Fibroblast of the aortic adventitia (primary cell): ENCODE measurements around the gene GCNT4. TPM values are rescaled to one million over a fixed set of nuclear protein-coding genes. Genes with fewer than 3 reads are reported as not detected.

ENCODE experiments used
- DNase-seq: peaks from one replicate; pipeline ENCODE4 v3.0.0-alpha.2; 2010; ENCODE audit warnings: low read depth
- H3K4me3 ChIP-seq: 2 replicates; pipeline ENCODE4 v1.5.1; 2011; ENCODE audit warnings: low read depth, mild to moderate bottlenecking, control low read depth, low read length, moderate library complexity
- total RNA-seq: library from RNA; depleted of rRNA; stranded (reverse); fragments of >200 nt; gene quantifications from 2 replicates; pipeline ENCODE4 v1.2.3, GENCODE V29; 2012; ENCODE audit warnings: low replicate concordance
- TF ChIP-seq, protein P1 (sequence below): IDR thresholded peaks from 2 replicates; pipeline ENCODE4 v1.5.1; 2011; ENCODE audit warnings: mild to moderate bottlenecking, low read length, control low read depth, inconsistent platforms; ENCODE audit not compliant: insufficient read depth

Gene GCNT4
- total RNA-seq, 1 donor, result 2.5 TPM

DNA sequence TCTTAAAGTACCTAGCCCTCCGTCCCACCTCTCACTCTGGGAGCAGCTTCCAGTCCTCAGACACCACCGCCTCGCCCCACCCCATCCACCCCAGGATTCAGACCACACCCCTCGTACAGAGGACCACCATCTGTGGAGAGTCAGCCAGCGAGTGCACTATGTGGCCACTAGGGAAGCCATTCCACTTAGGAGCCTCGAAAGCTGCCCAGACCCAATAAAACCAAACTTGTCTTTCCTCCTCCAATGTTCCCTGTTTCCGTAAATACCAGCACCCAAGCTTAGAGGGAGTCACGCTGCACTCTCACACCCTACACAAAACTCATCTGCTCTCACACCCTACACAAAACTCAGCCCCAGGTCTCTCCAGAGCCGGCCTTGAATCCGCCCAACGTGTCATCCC is 1.9 kb downstream of the GCNT4 start:
- TF ChIP-seq, protein P1, sequence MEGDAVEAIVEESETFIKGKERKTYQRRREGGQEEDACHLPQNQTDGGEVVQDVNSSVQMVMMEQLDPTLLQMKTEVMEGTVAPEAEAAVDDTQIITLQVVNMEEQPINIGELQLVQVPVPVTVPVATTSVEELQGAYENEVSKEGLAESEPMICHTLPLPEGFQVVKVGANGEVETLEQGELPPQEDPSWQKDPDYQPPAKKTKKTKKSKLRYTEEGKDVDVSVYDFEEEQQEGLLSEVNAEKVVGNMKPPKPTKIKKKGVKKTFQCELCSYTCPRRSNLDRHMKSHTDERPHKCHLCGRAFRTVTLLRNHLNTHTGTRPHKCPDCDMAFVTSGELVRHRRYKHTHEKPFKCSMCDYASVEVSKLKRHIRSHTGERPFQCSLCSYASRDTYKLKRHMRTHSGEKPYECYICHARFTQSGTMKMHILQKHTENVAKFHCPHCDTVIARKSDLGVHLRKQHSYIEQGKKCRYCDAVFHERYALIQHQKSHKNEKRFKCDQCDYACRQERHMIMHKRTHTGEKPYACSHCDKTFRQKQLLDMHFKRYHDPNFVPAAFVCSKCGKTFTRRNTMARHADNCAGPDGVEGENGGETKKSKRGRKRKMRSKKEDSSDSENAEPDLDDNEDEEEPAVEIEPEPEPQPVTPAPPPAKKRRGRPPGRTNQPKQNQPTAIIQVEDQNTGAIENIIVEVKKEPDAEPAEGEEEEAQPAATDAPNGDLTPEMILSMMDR, result peak; percentile 22
- no peak overlapping the region for H3K4me3 ChIP-seq
- DNase-seq, result no peak

DNA sequence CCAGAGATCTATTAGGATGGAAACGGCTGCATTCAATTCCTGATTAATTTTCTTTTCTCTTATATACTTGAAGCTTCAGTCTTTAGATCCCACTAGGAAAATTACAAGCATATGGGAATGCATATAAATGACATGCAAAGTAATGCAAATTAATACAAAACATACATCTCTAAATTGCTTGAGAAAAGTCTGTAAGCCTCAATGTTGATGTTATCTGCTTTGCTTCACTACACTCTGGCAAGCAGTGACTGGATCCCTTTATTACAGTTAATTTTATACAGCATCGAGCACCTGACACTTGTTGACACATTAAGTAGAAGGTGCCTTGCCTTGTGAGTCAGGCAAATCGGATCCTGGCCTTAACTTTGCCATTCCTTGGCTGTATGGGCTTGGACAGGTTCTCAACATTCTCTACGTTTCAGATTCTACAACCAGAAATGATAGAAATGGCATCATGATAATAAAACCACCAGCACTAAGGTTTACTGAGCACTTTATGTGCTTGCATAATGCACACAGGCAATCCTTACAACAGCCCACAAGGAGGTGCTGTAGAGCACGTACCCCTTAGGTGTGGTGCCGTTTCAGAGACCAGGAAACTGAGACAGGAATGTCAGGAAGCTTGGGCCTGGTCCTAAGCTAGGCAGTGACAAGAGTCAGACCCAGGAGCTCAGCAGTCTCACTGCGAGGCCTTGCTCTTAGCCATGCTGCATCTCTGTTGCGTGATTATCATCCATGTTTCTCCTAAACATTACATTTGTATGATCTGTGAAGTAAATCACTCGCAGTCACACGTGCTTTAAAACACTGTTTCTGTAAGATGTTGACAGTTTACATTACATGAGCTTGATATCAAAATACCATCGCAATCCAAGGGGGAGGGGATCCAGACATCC is 2.7 kb downstream of the GCNT4 start:
- DNase-seq, result peak; percentile 65
- H3K4me3 ChIP-seq, result no peak overlapping the region
- TF ChIP-seq, protein P1, result peak; percentile 75

DNA sequence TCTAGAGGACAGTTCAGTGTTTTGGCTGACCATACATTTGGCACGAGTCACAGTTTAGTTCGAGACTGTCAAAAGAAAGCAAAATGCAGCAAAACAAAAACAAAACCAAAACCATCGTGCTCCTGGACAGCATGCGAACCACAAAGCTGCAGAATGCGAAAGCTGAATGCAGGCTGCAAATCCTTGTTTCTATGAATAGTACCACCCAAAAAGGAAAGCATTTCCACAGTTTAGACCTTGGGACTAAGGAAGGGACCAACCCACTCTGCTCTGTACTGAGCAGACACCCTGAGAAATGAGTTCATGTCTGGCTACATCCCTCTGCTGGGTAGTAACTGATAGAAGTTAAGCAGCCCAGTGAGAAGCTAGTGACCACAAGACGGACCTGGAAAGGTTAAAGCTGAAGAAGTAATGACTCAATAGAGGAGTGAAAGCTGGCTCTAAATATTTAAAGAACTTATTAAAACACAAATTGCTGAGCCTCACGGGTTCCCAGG is 3.9 kb downstream of the GCNT4 start:
- TF ChIP-seq, protein P1, result no peak
- no peak for DNase-seq
- no peak overlapping the region for H3K4me3 ChIP-seq

DNA sequence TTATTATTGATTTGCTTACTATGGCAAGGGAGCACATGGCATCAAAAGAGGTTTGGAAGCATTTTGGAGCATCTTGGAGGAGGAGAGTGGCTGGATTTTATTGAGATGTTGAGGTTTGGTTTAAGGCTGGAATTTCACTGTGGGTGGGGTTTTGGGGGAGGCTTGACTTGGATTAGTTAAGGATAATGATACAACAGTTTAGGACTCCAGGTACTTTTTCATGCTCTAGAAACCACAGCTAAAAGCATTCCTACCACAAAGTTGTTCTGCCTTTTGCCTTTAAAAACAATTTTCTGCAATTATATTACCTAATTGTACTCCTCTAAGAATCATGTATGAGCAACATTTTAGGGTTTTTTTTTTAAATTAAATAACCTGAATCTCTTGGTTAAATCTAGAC is 5.0 kb downstream of the GCNT4 start:
- H3K4me3 ChIP-seq, result no peak overlapping the region
- DNase-seq, result no peak
- TF ChIP-seq, protein P1, result no peak

DNA sequence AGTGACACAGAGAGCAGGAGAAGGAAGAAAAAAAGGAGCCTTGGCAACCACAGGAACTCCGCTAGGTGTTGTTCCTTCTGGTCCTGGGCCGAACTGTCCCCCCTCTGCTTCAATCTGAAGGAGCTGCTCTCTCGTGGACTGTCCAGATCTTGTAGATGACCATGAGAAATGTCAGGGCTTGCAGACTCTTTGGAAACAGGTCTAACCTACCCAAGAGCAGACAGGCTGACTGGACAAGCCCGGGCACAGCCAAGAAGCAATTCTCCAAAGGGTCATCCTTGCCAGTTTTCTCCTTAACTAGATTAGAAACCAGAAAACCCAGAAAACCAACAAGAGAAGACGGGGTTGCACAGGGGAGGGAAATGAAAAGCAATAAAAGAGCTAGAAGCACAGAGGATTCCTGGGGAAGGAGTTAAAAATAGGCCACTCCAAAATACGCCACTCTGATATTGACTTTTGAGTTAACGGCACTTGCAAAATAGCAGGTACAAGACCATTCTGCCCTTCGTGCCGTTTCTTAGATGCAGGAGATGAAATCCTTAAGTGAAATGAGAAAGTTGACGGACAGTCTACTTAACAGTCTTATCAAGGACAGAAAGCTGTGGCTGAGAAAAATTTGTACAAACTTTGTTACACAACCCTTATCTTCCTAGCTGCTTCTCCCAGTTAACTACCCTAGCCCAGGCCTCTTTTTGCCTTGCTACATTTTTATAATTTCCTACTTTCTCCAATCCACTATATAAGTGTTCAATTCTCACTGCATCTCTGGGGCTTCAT is 5.8 kb downstream of the GCNT4 start:
- TF ChIP-seq, protein P1, result no peak
- peak; percentile 5 for DNase-seq
- no peak overlapping the region for H3K4me3 ChIP-seq

DNA sequence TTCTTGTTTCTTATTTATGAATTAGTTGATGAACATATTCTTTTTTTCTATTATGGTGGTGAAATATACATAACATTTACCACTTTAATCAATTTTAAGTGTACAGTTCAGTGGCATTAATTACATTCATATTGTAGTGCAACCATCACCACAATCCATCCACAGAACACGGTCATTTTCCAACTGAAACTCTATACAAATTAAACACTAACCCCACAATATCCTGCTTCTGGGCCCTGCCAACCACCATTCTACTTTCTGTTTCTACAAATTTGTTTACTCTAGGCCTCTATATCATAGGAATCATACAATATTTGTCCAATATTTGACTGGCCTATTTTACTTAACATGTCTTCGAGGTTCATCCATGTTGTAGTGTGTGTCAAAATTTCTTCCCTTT is 7.3 kb downstream of the GCNT4 start:
- DNase-seq, result no peak
- H3K4me3 ChIP-seq, result no peak overlapping the region

More for the DNA sequence above, 7.3 kb downstream of the GCNT4 start:
- TF ChIP-seq, protein P1, result no peak
